Measurements from ENCODE around the gene ONECUT2.

DNA sequence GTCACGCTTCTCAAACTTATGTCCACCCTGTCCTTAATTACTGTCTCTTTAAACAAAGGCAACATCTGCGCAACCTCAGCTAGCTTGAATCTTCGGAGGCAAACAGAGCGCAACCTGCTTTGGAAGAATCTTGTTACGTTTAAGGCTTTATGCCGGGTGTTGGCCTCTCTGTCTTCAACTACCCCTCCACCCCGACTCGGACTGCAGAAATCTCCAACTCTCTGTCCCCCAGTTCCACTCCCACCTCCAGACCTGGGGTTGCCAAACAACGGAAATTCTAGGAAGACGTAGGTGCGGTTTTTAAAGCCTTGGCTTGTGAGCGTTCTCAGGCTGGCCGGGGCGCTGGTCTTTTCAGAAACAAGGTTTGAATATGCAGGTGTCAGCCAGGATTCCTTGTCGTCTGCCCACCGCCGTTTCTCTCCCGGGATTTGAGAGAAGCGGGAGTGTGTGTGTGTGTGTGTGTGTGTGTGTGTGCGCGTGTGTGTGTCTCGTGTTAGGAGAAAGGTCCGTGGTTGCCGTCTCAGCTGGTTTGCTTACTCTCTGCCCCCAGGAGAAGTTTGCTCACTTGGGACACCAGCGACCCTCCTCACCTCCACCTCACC lies 1.1 kb upstream of the ONECUT2 start:
- no peak for TF ChIP-seq POLR2A (IDR thresholded peaks at IDR 0.05; ENCODE audit: low read length)
- TF ChIP-seq GATA1 (IDR thresholded peaks at IDR 0.05; ENCODE audit: low read depth, low read length): no peak

All from erythroblast (primary cell).